A204.1 (cell line): Measurements from ENCODE around the gene CRYBB1.

Experiments
- FAIRE-seq: peaks from 2 replicates; lab custom pipeline; 2012; peaks lifted over from hg19 to GRCh38; lab: Jason Lieb, UNC

CRYBB1 gene

DNA sequence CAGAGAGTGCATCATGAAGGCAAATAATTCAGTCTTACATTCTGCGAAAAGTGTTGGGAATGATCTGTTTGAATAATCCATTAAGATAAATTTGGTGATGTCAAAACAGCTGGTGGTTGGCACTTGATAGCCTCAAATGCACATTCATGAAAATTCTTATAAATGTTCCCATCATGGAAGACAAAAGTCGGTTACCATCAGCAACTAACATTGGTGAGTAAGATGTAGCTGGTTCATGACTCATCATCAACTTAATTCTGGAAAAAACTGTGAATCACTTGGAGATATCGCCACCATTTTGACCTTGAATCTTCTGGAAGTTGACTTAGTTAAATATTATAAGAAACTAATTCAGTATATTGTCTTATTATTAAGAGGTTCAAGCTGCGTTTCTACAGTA, 11.2 kb downstream of the CRYBB1 start:
- FAIRE-seq = no peak

DNA sequence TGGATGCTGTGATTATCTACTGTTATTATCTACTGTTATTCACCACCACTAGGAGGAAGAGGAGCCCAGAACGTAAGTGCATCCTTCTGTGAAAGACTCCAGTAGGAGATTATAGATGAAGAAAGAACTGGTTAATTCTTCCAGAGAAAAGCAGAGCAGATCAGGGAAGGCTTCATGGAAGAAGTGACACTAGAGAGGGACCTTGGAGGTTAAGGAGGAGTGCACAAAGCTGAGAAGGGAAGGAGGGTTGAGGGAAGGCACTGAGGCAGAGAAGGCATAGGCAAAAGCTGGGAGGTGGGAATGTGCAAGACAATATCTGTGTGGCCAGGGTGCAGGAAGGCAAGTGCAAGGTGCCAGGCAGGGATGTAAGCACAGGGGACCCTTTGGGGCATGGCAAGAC, 13.5 kb downstream of the CRYBB1 start:
- FAIRE-seq = no peak

DNA sequence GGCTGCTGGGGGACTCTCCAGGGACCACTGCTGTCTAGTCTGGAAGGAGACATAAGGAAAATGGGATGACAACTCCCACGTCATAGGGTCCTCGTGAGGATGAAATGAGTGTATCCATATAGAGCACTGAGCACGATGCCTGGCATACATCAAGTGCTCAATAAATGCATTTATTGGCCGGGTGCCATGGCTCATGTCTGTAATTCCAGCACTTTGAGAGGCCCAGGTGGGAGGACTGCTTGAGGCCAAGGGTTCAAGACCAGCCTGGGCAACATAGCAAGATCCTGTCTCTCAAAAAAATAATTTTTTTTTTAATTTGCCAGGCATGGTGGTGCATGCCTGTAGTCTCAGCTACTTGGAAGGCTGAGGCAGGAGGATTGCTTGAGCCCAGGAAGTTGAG, 15.7 kb downstream of the CRYBB1 start:
- FAIRE-seq = no peak

DNA sequence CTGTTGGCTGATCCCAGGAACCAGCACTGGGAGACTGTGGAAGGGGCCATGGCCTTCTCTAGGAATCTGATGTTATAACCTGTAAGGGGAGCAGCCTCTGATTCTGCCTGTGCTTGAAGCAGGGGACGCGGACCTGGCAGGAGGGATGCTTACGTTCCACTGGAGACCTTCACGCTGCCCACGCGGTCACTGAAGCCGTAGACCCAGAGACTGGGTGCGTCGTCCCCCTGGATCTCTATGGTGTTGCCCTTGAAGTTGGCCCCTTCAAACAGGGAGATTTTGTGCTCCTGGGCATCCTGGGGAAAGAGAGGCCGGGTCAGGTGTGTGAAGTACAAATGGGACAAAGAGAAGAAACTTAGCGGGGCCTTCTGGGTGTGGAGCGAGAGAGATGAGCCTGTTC, 16.1 kb downstream of the CRYBB1 start:
- no peak for FAIRE-seq

DNA sequence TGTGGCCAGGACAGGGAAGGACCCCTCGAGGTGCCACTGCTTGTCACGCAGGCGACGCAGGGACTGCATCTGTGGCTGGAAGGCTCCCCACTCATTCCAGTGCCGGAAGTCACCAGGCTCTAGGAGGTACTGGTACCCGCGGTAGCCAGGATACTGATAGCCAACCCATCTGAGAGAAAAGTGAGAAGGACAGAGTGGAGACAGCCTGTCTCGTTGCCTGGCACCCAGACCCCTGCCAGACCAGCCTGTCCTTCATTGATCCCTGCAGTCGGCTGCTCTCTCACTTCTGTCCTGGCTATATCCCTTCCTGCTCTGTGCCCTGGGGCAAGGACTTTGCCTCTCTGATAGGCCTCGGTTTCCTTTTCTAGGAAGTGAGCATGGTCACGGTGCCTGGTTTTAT, 18.3 kb downstream of the CRYBB1 start:
- FAIRE-seq = no peak

DNA sequence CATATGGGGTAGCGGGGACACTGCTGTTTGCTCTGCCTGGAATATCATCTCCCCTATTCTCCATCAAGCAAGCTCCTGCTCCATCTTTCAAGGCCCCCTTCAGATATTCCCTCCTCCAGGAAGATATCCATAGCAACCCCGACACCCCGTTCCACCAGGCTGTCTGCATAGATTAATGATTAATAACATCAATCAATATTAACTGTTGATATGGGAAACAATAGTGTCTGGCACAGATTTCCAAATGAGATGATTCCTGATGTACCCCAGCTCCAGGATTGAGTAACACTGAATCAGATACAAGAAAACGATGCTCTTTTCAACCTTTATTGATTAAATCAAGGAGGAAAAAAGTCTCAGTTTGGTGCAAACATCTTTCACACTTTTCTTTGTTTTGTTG, 20.3 kb downstream of the CRYBB1 start:
- no peak for FAIRE-seq

DNA sequence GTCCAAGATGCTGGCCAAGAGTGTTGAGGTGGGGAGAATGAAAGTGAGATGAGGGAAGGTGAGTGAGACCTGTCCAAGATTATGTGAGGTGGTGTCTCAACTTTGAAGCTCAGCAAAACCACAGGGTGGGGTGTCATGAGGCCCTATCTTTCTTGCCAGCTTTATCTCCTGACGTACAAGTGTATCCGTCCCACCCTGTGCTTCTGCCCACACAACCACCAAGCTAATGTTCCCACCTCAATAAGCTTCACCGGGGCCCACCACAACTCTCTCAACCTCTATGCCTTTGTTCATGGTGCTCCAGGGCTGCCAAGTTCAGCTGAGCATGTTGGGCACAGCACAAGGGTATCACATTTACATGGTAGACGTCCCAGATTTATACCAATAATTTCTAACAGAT, 20.8 kb downstream of the CRYBB1 start:
- FAIRE-seq = no peak

DNA sequence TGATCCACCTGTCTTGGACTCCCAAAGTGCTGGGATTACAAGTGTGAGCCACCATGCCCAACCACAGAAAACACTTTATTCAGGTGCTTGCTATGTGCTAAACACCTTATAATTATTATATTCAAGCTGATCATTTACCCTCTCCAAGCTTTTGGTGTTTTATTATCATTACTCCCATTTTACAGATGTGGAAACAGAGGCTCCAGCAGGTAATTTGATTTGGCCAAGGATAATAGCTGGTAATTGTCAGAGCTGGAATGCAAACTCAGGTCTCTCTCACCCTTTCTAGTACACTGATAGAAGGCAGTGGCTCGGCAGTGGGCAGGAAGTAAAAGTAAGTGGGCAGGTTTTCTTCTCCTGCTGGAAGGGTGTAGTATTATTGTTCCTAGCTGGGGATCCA, 24.1 kb downstream of the CRYBB1 start:
- FAIRE-seq = no peak

DNA sequence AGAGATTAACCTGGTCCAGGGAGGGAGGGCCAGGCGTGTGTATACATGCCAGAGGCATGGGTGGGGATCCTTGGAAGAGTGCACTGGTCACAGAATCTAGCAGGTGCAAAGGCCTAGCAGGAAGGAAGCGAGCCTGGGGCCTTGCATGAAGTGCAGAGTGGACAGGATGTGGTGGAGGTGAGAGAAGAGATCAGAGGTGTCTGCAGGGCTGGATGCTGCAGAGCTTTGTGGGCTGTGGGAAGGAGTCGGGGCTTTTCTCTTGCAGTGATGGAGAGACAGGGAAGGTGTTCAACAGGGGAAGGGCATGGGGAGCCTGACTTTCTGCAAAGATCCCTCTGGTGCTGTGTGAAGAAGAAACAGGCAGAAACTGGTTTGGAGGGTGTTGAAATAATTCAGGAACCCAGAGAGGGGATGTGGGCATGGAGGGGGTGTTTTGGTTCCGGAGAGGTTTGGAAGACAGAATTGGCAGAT, 25.4 kb downstream of the CRYBB1 start:
- FAIRE-seq = no peak

DNA sequence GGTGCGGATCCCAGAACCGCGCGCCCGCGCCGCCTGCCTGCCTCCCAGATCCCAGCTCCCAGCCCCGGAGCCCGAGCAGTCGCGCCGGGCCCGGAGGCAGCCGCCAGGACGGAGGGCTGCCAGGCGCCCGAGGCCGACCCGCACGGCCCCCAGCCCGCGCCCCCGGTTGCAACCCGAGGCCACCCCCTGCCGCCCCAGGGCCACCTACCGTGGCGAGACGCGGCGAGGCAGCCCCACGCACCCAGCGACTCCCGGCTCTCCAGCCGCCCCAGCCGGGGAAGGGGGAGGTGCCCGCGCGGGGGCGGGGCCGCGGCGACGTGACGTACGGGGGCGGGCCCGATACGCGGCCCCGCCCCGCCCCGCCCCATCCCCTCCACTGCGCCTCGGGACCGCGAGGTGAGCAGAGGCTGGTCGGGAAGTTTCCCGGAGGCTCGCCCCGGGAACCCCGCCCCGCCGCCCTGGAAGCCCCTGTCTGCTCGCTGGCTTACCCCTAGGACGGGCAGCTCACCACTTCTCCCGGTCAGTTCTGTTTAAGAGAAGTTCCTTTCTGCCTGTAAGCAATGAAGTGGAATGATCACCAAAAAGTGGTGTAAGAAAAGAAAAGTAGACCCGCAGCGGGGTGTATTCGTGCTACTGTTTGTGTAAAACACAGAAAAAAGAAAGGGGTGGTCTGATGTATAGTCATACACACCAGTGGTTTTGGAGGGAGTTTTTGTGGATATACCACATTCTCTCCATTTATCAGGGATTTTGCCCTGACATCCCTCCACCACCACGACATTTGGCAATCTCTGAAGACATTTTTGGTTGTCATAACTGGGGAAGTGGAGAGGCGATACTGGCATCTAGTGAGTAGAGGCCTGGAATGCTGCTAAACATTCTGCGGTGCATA, 27.7 kb downstream of the CRYBB1 start, which contains the start of gene TPST2:
Gene TPST2, minus strand, starts transcription at position 288 of the 892 bp plus-strand sequence. CDS start 48,502 bp downstream, outside the sequence.
- no peak for FAIRE-seq

DNA sequence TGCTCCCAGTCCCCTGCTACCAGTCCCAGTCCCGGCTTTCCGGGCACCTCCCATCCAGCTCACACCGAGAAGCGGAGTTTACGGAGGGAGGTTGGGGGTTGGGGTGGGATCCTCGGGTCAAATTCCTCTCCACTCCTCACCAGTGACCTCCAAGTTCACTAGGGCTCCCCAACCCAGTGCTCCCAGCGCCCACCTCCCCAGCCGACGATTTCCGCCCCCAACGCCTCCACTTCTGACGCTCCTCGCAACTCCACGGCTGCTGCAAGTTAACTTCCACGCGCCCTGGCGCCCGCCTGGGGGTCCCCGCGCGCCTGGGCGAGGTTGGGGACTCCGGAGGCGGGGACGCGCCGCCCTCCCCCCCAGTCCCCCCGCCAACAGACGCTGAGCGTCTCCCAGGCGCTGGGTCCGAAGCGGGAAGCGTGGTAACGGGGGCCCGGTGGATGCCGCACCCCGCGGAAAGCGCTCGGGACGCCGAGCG, 28.4 kb downstream of the CRYBB1 start:
- FAIRE-seq = no peak

DNA sequence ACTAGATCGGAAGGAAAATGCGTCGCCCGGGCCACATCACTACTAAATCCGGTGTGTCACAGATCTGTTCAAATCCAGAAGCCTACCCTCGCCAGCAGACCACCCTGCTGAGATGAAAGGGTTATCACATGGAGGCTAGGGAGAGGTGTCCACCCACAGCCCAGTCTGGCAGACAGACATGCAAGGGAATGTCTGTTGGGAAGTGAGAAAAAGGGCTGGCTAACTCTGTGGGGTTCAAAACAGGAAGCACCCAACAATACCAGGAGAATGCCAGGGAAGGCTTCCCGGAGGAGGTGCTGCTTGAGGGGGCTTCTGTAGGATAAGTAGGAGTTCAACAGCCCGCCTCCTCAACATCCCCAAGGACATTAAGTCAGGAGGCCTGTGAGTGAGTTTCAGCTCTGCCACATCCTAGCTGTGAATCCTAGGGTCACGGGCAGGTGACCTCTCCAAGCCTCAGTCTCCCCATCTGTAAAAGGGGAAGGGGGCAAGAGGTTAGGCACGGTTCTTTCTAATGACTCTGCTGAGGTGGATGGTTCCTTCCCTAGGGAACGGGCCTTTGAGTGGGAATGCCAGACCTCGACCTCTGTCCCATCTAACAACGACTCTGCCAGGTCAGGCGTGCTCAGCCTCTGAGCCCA, 29.0 kb downstream of the CRYBB1 start:
- FAIRE-seq = no peak

DNA sequence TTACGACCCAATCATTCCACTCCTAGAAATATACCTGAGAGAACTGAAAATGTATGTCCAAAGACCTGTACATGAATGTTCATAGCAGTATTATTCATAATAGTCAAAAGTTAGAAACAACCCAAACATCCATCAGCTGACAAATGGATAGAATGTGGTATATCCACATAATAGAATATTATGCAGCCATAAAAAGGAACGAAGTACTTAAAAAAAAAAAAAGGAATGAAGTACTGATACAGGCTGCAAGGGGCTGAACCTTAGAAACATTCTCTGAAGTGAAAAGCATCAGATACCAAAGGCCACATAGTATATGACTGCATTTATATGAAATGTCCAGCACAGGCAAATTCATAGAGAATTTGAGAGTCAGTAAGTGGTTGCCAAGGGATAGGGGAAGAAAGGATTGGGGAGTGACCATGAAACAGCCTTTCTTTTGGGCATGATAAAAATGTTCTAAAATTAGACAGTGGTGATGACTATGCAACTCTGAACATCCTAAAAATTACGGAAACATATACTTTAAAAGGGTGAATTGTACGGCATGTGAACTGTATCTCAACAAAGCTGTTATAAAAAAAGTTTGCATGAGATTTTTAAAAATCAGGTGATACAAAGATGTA, 29.7 kb downstream of the CRYBB1 start:
- FAIRE-seq = no peak

DNA sequence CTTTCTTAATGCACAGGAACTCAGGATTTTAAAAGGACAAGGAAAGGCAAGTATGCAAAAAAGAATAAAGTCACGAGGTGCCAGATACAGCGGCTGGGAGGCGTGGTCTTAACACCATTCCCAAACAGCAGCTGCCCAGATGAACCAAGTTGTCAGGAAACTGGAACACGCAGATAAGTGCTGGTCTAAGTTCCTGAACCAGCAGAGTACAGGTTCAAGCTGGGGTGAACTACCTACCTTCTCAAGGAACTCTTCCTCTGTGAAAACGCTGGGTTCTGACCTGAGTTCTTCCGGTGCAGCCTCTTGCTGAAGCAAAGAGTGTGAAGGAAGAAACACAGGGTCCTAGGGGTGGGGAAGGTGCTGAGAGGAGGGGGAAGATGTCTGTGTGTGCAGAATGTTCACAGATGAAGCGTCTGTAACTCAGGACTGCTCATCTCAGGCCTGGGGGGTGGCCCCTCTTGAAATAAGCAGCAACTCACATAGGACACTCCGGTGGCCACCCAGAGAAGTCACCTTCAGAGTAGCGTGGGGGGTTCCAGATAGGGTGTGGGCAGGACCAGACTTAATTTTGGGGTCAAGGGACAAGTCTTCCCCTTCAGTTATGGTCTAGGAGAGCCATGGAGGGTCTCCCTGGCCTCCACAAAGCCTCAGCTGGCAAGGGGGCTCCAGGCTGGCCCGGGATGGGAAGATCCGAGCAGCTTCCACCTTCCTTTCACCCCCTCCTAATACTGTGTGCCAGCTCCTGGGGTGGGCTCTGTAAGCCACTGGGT, 31.1 kb downstream of the CRYBB1 start:
- FAIRE-seq = no peak

DNA sequence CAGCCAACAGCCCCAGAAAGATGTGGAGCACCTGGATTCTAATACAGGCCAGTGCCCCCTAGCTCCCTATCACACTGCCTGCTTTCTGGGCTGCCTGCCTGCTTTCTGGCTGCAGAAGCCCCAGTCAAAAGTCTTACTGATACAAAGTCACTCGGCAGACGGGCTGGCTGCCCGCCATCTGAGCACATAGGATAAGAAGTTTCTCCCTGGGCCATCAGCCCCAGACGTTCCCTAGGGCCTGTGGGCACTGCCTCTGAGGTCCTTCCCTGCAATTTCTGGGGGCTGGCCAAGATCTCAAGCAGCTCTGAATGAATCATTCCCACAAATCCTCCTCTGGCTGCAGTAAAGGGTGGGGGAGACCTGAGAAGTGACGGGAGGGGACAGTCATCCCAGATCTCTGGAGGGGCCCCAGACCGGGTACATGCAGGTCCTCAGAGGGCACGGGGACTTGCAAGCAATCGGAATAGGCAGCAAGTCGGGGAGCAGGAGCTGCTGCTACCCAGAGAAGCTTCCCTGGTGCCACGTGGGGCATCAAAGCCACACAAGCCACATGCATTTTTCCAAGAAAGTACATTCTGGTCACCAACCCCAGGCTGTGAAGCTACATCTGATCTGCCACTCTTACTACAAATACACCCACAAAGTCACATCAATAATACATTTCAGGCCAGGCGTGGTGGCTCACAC, 32.6 kb downstream of the CRYBB1 start:
- FAIRE-seq = no peak

DNA sequence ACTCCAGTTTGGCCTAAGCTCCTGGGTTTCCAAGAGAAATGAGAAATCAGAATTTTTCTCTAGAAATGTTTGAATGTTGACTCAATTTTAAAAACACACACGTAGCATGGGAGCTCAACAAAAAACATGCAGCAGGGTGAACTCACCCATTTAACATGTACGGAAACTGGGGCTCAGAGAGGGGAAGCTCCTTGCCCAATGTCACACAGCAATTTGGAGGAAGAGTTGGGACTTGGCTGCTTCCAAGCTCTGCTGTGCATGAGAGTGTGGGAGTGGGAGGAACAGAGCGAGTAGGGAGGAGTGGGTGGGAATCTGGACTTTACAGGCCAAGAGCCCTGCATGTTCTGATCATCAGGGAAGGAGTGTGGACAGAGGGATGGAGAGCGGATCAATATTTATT, 33.8 kb downstream of the CRYBB1 start:
- no peak for FAIRE-seq

DNA sequence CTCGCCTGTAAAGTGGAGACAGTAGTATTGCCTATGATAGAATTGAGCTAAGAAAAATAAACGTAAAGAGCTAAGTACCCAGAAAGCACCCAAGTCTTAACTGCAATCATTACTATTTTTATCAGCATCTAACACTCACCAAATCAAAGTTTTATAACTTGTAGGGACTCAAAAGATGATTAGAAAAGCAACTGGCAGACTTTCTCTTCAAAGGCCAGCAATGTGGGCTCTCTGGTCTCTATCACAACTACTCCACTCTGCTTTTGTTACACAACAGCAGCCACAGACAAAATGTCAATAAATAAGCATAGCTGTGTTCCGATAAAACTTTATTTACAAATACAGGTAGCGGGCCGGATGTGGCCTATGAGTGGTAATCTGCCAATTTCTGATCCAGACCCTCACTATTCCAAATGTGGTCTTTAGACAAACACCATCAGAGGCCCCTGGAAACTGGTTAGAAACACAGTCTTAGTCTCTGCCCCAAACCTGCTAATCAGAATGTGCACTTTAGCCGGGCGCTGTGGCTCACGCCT, 36.1 kb downstream of the CRYBB1 start:
- no peak for FAIRE-seq

DNA sequence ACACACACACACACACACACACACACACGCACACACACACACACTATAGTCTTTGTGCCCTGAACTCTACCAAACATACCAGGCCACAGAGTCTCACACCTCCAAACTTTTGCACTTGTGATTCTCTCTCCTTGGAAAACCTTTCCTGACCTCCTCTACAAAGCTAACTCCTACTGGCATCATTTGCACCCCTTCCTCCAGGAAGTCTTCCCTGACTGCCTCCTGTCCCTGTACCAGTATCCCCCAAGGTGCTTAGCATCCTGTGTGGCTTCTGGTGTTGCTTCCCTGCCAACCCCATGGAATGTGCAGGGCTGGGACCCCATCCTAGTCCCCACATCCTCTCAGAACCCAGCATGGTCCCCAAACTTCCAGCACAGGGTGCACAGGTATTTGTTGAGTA, 36.8 kb downstream of the CRYBB1 start:
- no peak for FAIRE-seq

DNA sequence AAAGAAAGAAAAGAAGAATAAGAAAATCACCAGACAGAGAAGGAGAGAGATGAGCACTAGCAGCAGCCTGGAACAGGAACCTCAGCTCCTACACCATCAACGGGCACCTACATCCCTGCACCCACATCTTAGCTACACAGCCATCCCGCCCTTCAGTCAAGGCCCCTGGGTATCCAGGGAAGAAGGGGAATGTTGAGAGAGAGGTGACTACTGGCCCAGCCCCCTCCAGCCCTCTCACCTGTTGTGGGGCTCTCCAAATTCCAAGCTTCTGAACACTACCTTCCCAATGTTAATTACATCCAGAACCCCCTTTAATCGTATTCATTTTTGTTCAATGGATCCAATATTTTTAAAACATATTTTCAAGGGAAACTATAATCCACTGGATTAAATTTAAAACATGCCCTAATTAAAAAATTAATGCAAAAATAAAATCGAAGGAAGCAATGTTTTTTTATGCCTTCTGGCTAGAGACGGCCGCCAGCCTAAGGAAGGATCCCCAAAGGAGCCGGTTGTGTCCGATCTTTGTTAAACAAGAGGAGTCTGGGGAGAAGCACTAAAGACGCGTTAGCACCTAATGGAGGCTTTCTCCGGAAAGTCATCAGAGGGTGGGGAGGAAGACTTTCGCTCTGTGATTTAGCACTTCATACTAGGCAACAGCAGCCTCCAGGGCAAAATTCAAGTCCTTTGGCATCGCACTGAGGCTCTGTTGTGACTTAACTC, 37.4 kb downstream of the CRYBB1 start:
- no peak for FAIRE-seq

DNA sequence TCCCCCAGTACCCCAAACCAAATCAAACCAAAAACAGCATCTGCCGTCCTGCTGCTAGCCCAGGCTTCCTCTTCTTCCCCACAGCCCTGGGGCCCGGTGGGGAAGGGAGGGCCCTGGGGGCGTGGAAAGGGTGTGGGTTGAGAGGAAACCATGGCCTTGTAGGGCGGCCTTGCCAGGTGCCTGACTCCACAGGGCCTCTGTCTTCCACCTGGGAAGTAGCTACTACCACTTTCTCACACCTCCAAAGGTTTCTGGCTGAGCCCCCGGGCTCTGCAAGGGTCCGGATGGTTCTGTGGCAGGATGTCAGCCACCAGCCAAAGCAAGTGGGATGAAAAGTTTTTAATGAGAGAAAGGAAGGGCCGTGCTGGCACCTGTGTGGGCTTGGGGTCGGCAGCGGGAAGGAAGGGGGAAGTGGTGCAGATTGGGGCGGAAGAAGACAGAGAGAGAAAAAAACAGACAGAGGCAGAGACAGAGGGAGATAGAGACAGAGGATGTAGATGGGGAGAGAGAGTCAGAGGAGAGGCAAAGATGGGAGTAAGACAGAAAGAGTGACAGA, 38.4 kb downstream of the CRYBB1 start:
- FAIRE-seq = no peak
